B cell (primary cell): ENCODE results near the gene ZNF141. TPM values are rescaled to one million over a fixed set of nuclear protein-coding genes. Genes with fewer than 3 reads are reported as not detected.

Experiments
- ATAC-seq: fragments of 200-7000 bp; cut with Tn5 transposase; one replicate; pipeline ENCODE4 v1.10.0; 2021; ENCODE audit warnings: low read depth, mild to moderate bottlenecking, moderate number of reproducible peaks, moderate library complexity
- CTCF ChIA-PET: fragments of 350-600 bp; sonication (Branson Sonifier 250); formaldehyde crosslinking; loops from one replicate; lab custom pipeline; 2021; ENCODE audit warnings: antibody characterized with exemption, inconsistent platforms; lab: Charles Lee
- POLR2A ChIA-PET: fragments of 350-600 bp; sonication (Branson Sonifier 250); formaldehyde crosslinking; loops from one replicate; lab custom pipeline; 2021; ENCODE audit warnings: antibody characterized with exemption; lab: Charles Lee
- DNase-seq: peaks from one replicate; pipeline ENCODE4 v3.0.0; 2013
- H2AFZ ChIP-seq: 2 replicates; pipeline ENCODE4 v1.6.1; 2012; ENCODE audit warnings: mild to moderate bottlenecking, low read depth, low read length; ENCODE audit not compliant: insufficient read depth, poor library complexity, severe bottlenecking
- H3K27ac ChIP-seq, 2 donors: 1 replicate in 1 of 2; 2 replicates in 1 of 2; pipeline ENCODE4 v1.5.1; 2012 to 2013; ENCODE audit warnings: low read length in 2 of 2, mild to moderate bottlenecking in 2 of 2, moderate library complexity in 1 of 2
- H3K27me3 ChIP-seq, 4 experiments: fragments of 200-600 bp in 1 of 4; sonication (generic) in 1 of 4; replicated peaks in 1 of 4; 1 replicate in 2 of 4; 2 replicates in 2 of 4; pipeline versions ENCODE4 v1.6.1 to v1.7.0; 2013 to 2016; ENCODE audit warnings: low read length in 3 of 4, mild to moderate bottlenecking in 2 of 4, mixed read lengths in 1 of 4, moderate library complexity in 1 of 4; ENCODE audit not compliant: insufficient read depth in 4 of 4, control insufficient read depth in 3 of 4; ENCODE audit errors: control extremely low read depth in 1 of 4
- H3K36me3 ChIP-seq, 2 experiments: replicated peaks in 1 of 2; 1 replicate in 1 of 2; 2 replicates in 1 of 2; pipeline versions ENCODE4 v1.6.1 to v1.7.1; 2013; ENCODE audit warnings: low read length in 1 of 2; ENCODE audit not compliant: insufficient read depth in 2 of 2, control insufficient read depth in 1 of 2; ENCODE audit errors: control extremely low read depth in 1 of 2, extremely low read depth in 1 of 2
- H3K4me1 ChIP-seq, 2 donors: fragments of 200-600 bp in 1 of 2; sonication (generic) in 1 of 2; 1 replicate in 1 of 2; 2 replicates in 1 of 2; pipeline versions ENCODE4 v1.5.1 to v1.6.1; 2013 to 2017; ENCODE audit warnings: low read length in 2 of 2; ENCODE audit not compliant: control insufficient read depth in 2 of 2, insufficient read depth in 2 of 2
- H3K4me2 ChIP-seq: replicated peaks from 2 replicates; pipeline ENCODE3; 2012; ENCODE audit warnings: mild to moderate bottlenecking, low read depth, low read length; ENCODE audit not compliant: poor library complexity, severe bottlenecking
- H3K4me3 ChIP-seq, 5 experiments: fragments of 200-600 bp in 1 of 5; sonication (generic) in 1 of 5; 1 replicate in 3 of 5; 2 replicates in 2 of 5; pipeline versions ENCODE4 v1.5.1 to v1.7.0; 2011 to 2016; ENCODE audit warnings: low read length in 4 of 5, mild to moderate bottlenecking in 4 of 5, low read depth in 2 of 5, control low read depth in 1 of 5, moderate library complexity in 1 of 5; ENCODE audit not compliant: insufficient read depth in 1 of 5; ENCODE audit errors: control extremely low read depth in 1 of 5, extremely low read depth in 1 of 5
- H3K79me2 ChIP-seq: fragments of 200-600 bp; sonication (generic); one replicate; pipeline ENCODE4 v1.6.0; 2016; ENCODE audit warnings: low read length; ENCODE audit not compliant: control insufficient read depth, insufficient read depth
- H3K9ac ChIP-seq: fragments of 200-600 bp; sonication (generic); 2 replicates; pipeline ENCODE4 v1.6.1; 2017; ENCODE audit warnings: mild to moderate bottlenecking, low read length, moderate library complexity
- H3K9me3 ChIP-seq, 3 donors: one replicate each; pipeline versions ENCODE4 v1.6.1 to v1.7.1; 2013; ENCODE audit warnings: low read length in 2 of 3; ENCODE audit not compliant: control insufficient read depth in 2 of 3, insufficient read depth in 1 of 3; ENCODE audit errors: control extremely low read depth in 1 of 3
- H4K20me1 ChIP-seq: 2 replicates; pipeline ENCODE4 v1.6.0; 2012; ENCODE audit warnings: mild to moderate bottlenecking, low read length; ENCODE audit not compliant: insufficient read depth, control insufficient read depth, poor library complexity, severe bottlenecking
- H3K27ac Mint-ChIP-seq: one replicate; pipeline ENCODE4 v1.8.0; 2021; ENCODE audit warnings: mixed read lengths
- H3K27me3 Mint-ChIP-seq: one replicate; pipeline ENCODE4 v1.8.0; 2021; ENCODE audit warnings: mixed read lengths
- H3K4me1 Mint-ChIP-seq: one replicate; pipeline ENCODE4 v1.8.0; 2021; ENCODE audit warnings: mixed read lengths
- H3K4me3 Mint-ChIP-seq: one replicate; pipeline ENCODE4 v1.8.0; 2021; ENCODE audit warnings: mixed read lengths
- H3K9me3 Mint-ChIP-seq: one replicate; pipeline ENCODE4 v1.8.0; 2022; ENCODE audit warnings: mixed read lengths; ENCODE audit not compliant: insufficient read depth
- CTCF ChIP-seq: fragments of 200-600 bp; IDR thresholded peaks from one replicate; pipeline ENCODE4 v1.8.0; 2022; ENCODE audit warnings: antibody characterized with exemption, mild to moderate bottlenecking
- EZH2 ChIP-seq: IDR thresholded peaks from 2 replicates; pipeline ENCODE4 v1.6.1; 2012; ENCODE audit warnings: borderline replicate concordance, low read depth, mild to moderate bottlenecking, moderate library complexity, low read length; ENCODE audit not compliant: insufficient read depth, poor library complexity, severe bottlenecking
- WGBS: methylation state at CpG from one replicate; pipeline ENCODE4 v1.1.5; 2013; ENCODE audit warnings: missing lambda C conversion rate; ENCODE audit not compliant: insufficient coverage; 5-methylcytosine and 5-hydroxymethylcytosine counted together
- intact Hi-C: fragments of 100-400 bp; cut with micrococcal nuclease; formaldehyde crosslinking; loops from one replicate; pipeline ENCODE4 v1.10.0; 2022
- polyA plus RNA-seq: library from polyadenylated mRNA; depleted of rRNA; stranded (reverse); fragments of >200 nt; gene quantifications from 2 replicates; pipeline ENCODE4 v1.2.3, GENCODE V29; 2012
- total RNA-seq, 2 donors: library from RNA; stranded (reverse); fragments of 120-200 nt in 1 of 2; gene quantifications; 1 replicate in 1 of 2; 2 replicates in 1 of 2; pipeline versions ENCODE4 v1.2.3 to v1.2.4, GENCODE V29; 2013 to 2022

ZNF141 gene
- total and polyA plus RNA-seq, 2 donors (not counting 1 experiment from before 2014, with no cell fraction given): 8.0 to 68.1 TPM

- Mint-ChIP-seq H3K9me3 (peaks cover 11% of the 10 kb centered on the region), H3K27ac (no peak overlapping the region), H3K4me3 (no peak overlapping the region), H3K27me3 (no peaks in the 10 kb centered on the region), H3K4me1 (peaks cover 9% of the 10 kb centered on the region)
- Histone ChIP-seq H3K4me2 (peak overlapping the region; percentile 11), H3K9ac (peak overlapping the region; percentile 26), H3K36me3 (no peaks in the 10 kb centered on the region), H3K4me1 (peaks cover 6 to 8% of the 10 kb centered on the region in 2 donors), H3K27me3 (no peaks in the 10 kb centered on the region), H3K9me3 (peaks cover 14 to 92% (median 83%) of the 10 kb centered on the region in 3 donors), H3K27ac (no peak overlapping the region), H3K79me2 (no peaks in the 10 kb centered on the region), H3K4me3 (peak overlapping the region in 1 of 5 experiments; percentile 25), H2AFZ (no peak overlapping the region), H4K20me1 (no peaks in the 10 kb centered on the region)
- ATAC-seq (no peak), DNase-seq (peak; percentile 27)
- WGBS: 0% methylated on average over 5 of the region's 10 CpGs
- POLR2A ChIA-PET: no interaction called here
- TF ChIP-seq EZH2 (no peak), CTCF (no peak)
- CTCF ChIA-PET: no interaction called here
- intact Hi-C loops: no loop called here
Observed at GRCh38 chr4:384311-385010, 46.8 kb downstream of the ZNF141 start.

- Histone ChIP-seq H3K4me2 (no peak overlapping the region), H3K27me3 (no peaks in the 10 kb centered on the region), H3K27ac (no peak overlapping the region), H3K79me2 (no peaks in the 10 kb centered on the region), H3K9ac (peak overlapping the region; percentile 32), H3K4me3 (peak overlapping the region in 1 of 5 experiments; percentile 4), H2AFZ (no peak overlapping the region), H3K36me3 (no peaks in the 10 kb centered on the region), H4K20me1 (no peaks in the 10 kb centered on the region), H3K4me1 (peaks cover 6 to 8% of the 10 kb centered on the region in 2 donors), H3K9me3 (peaks cover 10 to 86% (median 84%) of the 10 kb centered on the region in 3 donors)
- no peak for DNase-seq
- H3K27ac Mint-ChIP-seq: no peak overlapping the region
- no peak for TF ChIP-seq CTCF
- TF ChIP-seq EZH2: no peak
- ATAC-seq: no peak
- 26% methylated on average over 44 of the region's 46 CpGs for WGBS
- ChIA-PET POLR2A (no interaction called here), CTCF (no interaction called here)
- no peaks in the 10 kb centered on the region for H3K27me3 Mint-ChIP-seq
- peaks cover 9% of the 10 kb centered on the region for H3K4me1 Mint-ChIP-seq
- H3K9me3 Mint-ChIP-seq: peaks cover 14% of the 10 kb centered on the region
- H3K4me3 Mint-ChIP-seq: no peak overlapping the region
- intact Hi-C loops: no loop called here
Observed at GRCh38 chr4:385934-386707, 48.5 kb downstream of the ZNF141 start.
